Left colon (tissue), 2 donors: ENCODE measurements around the gene PKHD1. TPM values are rescaled to one million over a fixed set of nuclear protein-coding genes. Genes with fewer than 3 reads are reported as not detected.
"Not testable (repeated sequence)": the region's sequence is repeated elsewhere in the genome, so short reads cannot be mapped to it uniquely, and the experiment has no call there.

Experiments used
- ATAC-seq: fragments of 200-7000 bp; cut with Tn5 transposase; one replicate; pipeline ENCODE4 v1.9.1; 2020; ENCODE audit warnings: mild to moderate bottlenecking, moderate library complexity
- DNase-seq, 2 donors: peaks; one replicate each; pipeline ENCODE4 v3.0.0-alpha.2; 2020
- intact Hi-C, 2 donors: fragments of 100-400 bp; cut with DNase I in 1 of 2; cut with micrococcal nuclease in 1 of 2; formaldehyde crosslinking; loops; one replicate each; pipeline versions ENCODE4 v1.11.2 to v1.14.0; 2022; cut with DNase I, micrococcal nuclease
- total RNA-seq, 2 donors: library from RNA; stranded (reverse); fragmentation: NEBNext Ultra II Directional; extraction: Animal tissue kit (Norgen Biotek cat#: 25700); gene quantifications; one replicate each; pipeline ENCODE4 v1.2.1, GENCODE V29; 2021
- donor health status: DM: no; HTN: no; CAD: no.
- donor health status: DM: yes; HTN: yes; CAD: no.

Gene PKHD1
- total RNA-seq, 2 donors from 2014 or later, result 0.12 to 0.20 TPM

GRCh38 chr6:51954681-51955080, 132.7 kb downstream of the PKHD1 start:
- no peak for DNase-seq
- intact Hi-C loops, result no loop called here

GRCh38 chr6:51953246-51953645, 134.2 kb downstream of the PKHD1 start:
- ATAC-seq (no peak), DNase-seq (no peak)
- intact Hi-C loops, result no loop called here

More at GRCh38 chr6:51954681-51955080, 132.7 kb downstream of the PKHD1 start:
- no peak for ATAC-seq

- ATAC-seq, result no peak
- intact Hi-C loops, result no loop called here
- no peak for DNase-seq
These were observed 135.5 kb downstream of the PKHD1 start for GRCh38 chr6:51951924-51952323.

GRCh38 chr6:51949526-51949925, 137.9 kb downstream of the PKHD1 start:
- intact Hi-C loops, result no loop called here
- ATAC-seq (no peak), DNase-seq (no peak)

GRCh38 chr6:51939695-51940094, 147.7 kb downstream of the PKHD1 start:
- intact Hi-C loops, ATAC-seq, DNase-seq: not testable (repeated sequence)

GRCh38 chr6:51936531-51937290, 150.7 kb downstream of the PKHD1 start:
- ATAC-seq, result no peak
- no peak for DNase-seq
- intact Hi-C loops, result no loop called here

GRCh38 chr6:51934098-51934497, 153.3 kb downstream of the PKHD1 start:
- DNase-seq, result no peak
- intact Hi-C loops, result no loop called here
- no peak for ATAC-seq

- ATAC-seq (no peak), DNase-seq (no peak)
- intact Hi-C loops, result no loop called here
These were observed 154.5 kb downstream of the PKHD1 start for GRCh38 chr6:51932956-51933355.

- no peak for DNase-seq
- no peak for ATAC-seq
- intact Hi-C loops, result no loop called here
These were observed 156.8 kb downstream of the PKHD1 start for GRCh38 chr6:51930602-51931001.

GRCh38 chr6:51929934-51930574, 157.4 kb downstream of the PKHD1 start:
- no peak for DNase-seq
- no peak for ATAC-seq
- intact Hi-C loops, result no loop called here

- ATAC-seq, result no peak
- intact Hi-C loops, result no loop called here
- no peak for DNase-seq
These were observed 159.1 kb downstream of the PKHD1 start for GRCh38 chr6:51928320-51928719.

- ATAC-seq (no peak), DNase-seq (no peak)
- intact Hi-C loops, result no loop called here
These were observed 160.0 kb downstream of the PKHD1 start for GRCh38 chr6:51927450-51927849.

- ATAC-seq, result no peak
- DNase-seq, result no peak
- intact Hi-C loops, result no loop called here
These were observed 161.3 kb downstream of the PKHD1 start for GRCh38 chr6:51926125-51926524.

GRCh38 chr6:51922479-51922878, 164.9 kb downstream of the PKHD1 start:
- ATAC-seq, intact Hi-C loops: not testable (repeated sequence)

GRCh38 chr6:51918347-51918746, 169.1 kb downstream of the PKHD1 start:
- intact Hi-C loops, DNase-seq, ATAC-seq: not testable (repeated sequence)

More at GRCh38 chr6:51922479-51922878, 164.9 kb downstream of the PKHD1 start:
- not testable (repeated sequence) for DNase-seq

- ATAC-seq (no peak), DNase-seq (no peak)
- intact Hi-C loops, result no loop called here
These were observed 172.3 kb downstream of the PKHD1 start for GRCh38 chr6:51915098-51915497.

- intact Hi-C loops, result no loop called here
- ATAC-seq (no peak), DNase-seq (no peak)
These were observed 174.1 kb downstream of the PKHD1 start for GRCh38 chr6:51913265-51913664.

- no peak for ATAC-seq
- no peak for DNase-seq
- intact Hi-C loops, result no loop called here
These were observed 176.6 kb downstream of the PKHD1 start for GRCh38 chr6:51910851-51911250.

- ATAC-seq, result no peak
- no peak for DNase-seq
- intact Hi-C loops, result no loop called here
These were observed 179.2 kb downstream of the PKHD1 start for GRCh38 chr6:51908243-51908642.
